Fibroblast of lung (primary cell): ENCODE results near the gene CDC123.
"Not testable (repeated sequence)": the region's sequence is repeated elsewhere in the genome, so short reads cannot be mapped to it uniquely, and the experiment has no call there.

Source experiments
- EZH2 ChIP-seq: IDR thresholded peaks from 2 replicates; pipeline ENCODE4 v1.5.1; 2012; ENCODE audit warnings: low read length, control low read depth, mild to moderate bottlenecking; ENCODE audit errors: missing control alignments
- TF ChIP-seq, protein P1 (sequence below), 2 donors: IDR thresholded peaks in 1 of 2; conservative IDR thresholded peaks in 1 of 2; 1 replicate in 1 of 2; 2 replicates in 1 of 2; pipeline ENCODE4 v1.5.1; 2011 to 2012; ENCODE audit warnings: low read length in 2 of 2, control low read depth in 1 of 2, inconsistent platforms in 1 of 2, low read depth in 1 of 2, mild to moderate bottlenecking in 1 of 2

DNA sequence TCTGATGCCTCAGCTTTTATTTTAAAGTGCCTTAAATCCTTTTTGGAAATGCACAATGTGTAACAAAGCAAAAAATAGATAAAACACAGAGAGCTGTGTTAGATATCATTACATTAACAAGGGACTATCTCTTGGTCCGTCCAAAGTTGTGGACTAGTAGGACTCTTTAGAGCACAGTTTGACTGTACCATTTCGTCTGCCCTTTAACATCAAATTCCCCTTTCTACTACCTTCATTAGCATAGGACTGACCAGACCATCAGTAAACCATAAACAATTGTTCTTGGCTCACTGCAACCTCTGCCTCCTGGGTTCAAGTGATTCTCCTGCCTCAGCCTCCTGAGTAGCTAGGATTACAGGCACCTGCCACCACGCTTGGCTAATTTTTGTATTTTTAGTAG lies 101.8 kb downstream of the CDC123 start:
- TF ChIP-seq, protein P1, sequence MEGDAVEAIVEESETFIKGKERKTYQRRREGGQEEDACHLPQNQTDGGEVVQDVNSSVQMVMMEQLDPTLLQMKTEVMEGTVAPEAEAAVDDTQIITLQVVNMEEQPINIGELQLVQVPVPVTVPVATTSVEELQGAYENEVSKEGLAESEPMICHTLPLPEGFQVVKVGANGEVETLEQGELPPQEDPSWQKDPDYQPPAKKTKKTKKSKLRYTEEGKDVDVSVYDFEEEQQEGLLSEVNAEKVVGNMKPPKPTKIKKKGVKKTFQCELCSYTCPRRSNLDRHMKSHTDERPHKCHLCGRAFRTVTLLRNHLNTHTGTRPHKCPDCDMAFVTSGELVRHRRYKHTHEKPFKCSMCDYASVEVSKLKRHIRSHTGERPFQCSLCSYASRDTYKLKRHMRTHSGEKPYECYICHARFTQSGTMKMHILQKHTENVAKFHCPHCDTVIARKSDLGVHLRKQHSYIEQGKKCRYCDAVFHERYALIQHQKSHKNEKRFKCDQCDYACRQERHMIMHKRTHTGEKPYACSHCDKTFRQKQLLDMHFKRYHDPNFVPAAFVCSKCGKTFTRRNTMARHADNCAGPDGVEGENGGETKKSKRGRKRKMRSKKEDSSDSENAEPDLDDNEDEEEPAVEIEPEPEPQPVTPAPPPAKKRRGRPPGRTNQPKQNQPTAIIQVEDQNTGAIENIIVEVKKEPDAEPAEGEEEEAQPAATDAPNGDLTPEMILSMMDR (conservative IDR thresholded peaks at IDR 0.05 in 1 of 2, IDR thresholded peaks at IDR 0.05 in 1 of 2; ENCODE audit: low read depth in 1 of 2, low read length in 2 of 2) = not testable (repeated sequence)
- not testable (repeated sequence) for TF ChIP-seq EZH2
